GM19043 (cell line): ENCODE results near the gene CLIC6.

Experiments used
- ATAC-seq: cut with Tn5 transposase; IDR thresholded peaks from one replicate; pipeline ENCODE4 v1.9.1; 2021; ENCODE audit warnings: low read depth; ENCODE audit not compliant: unreplicated experiment

CLIC6 gene

GRCh38 chr21:34722684-34723300 lies 54.0 kb downstream of the CLIC6 start:
- no peak for ATAC-seq

GRCh38 chr21:34724131-34724856 lies 55.5 kb downstream of the CLIC6 start:
- ATAC-seq, result no peak

- ATAC-seq, result no peak
These were observed 56.0 kb downstream of the CLIC6 start for GRCh38 chr21:34724857-34725195.

- no peak for ATAC-seq
These were observed 58.0 kb downstream of the CLIC6 start for GRCh38 chr21:34726627-34727337.

GRCh38 chr21:34728479-34728878 lies 59.7 kb downstream of the CLIC6 start:
- no peak for ATAC-seq

- ATAC-seq, result no peak
These were observed 61.4 kb downstream of the CLIC6 start for GRCh38 chr21:34730194-34730593.

- ATAC-seq, result no peak
These were observed 62.1 kb downstream of the CLIC6 start for GRCh38 chr21:34730756-34731445.

- ATAC-seq, result no peak
These were observed 63.6 kb downstream of the CLIC6 start for GRCh38 chr21:34732388-34732821.

- ATAC-seq, result no peak
These were observed 65.1 kb downstream of the CLIC6 start for GRCh38 chr21:34733852-34734251.

- no peak for ATAC-seq
These were observed 65.9 kb downstream of the CLIC6 start for GRCh38 chr21:34734696-34735095.

GRCh38 chr21:34736116-34736874 lies 67.5 kb downstream of the CLIC6 start:
- no peak for ATAC-seq

- no peak for ATAC-seq
These were observed 68.3 kb downstream of the CLIC6 start for GRCh38 chr21:34737115-34737514.

GRCh38 chr21:34740198-34740597 lies 71.4 kb downstream of the CLIC6 start:
- ATAC-seq, result no peak

- no peak for ATAC-seq
These were observed 74.5 kb downstream of the CLIC6 start for GRCh38 chr21:34743285-34743684.

GRCh38 chr21:34743831-34744230 lies 75.0 kb downstream of the CLIC6 start:
- no peak for ATAC-seq

- ATAC-seq, result no peak
These were observed 76.0 kb downstream of the CLIC6 start for GRCh38 chr21:34744801-34745200.

GRCh38 chr21:34745557-34746255 lies 76.9 kb downstream of the CLIC6 start:
- ATAC-seq, result peak; percentile 74

GRCh38 chr21:34748862-34749261 lies 80.1 kb downstream of the CLIC6 start:
- no peak for ATAC-seq

- ATAC-seq, result no peak
These were observed 86.2 kb downstream of the CLIC6 start for GRCh38 chr21:34754690-34755647.
